ENCODE measurements around the gene TKTL1.
A peak's percentile ranks its signal among the peaks of the same experiment; 100 is the strongest.

The TKTL1 gene

GRCh38 chrX:154365052-154365600, 69.5 kb downstream of the TKTL1 start:
- Histone ChIP-seq H3K36me3 (ENCODE audit: control insufficient read depth, insufficient read depth, low read length) (peaks cover 91% of the 10 kb centered on the region), H3K9ac (ENCODE audit: low read length) (no peak overlapping the region), H3K9me3 (ENCODE audit: control insufficient read depth, insufficient read depth, low read depth, low read length) (peaks cover 16% of the 10 kb centered on the region; the same call in 1 of the 2 replicates), H3K27ac (ENCODE audit: low read depth, low read length) (no peak overlapping the region), H3K27me3 (ENCODE audit: control insufficient read depth, insufficient read depth, low read length) (no peaks in the 10 kb centered on the region), H3K4me3 (ENCODE audit: low read depth, low read length) (no peak overlapping the region), H3K4me1 (ENCODE audit: control insufficient read depth, insufficient read depth, low read length) (peaks cover 11% of the 10 kb centered on the region; the same call in 1 of the 2 replicates)

- H3K9ac ChIP-seq (ENCODE audit: low read length): peak overlapping the region; percentile 54
- H3K4me1 ChIP-seq (ENCODE audit: control insufficient read depth, insufficient read depth, low read length): peaks cover 11% of the 10 kb centered on the region; the same call in 1 of the 2 replicates
- H3K27ac ChIP-seq (ENCODE audit: low read depth, low read length): no peak overlapping the region
- H3K9me3 ChIP-seq (ENCODE audit: control insufficient read depth, insufficient read depth, low read depth, low read length): peaks cover 18% of the 10 kb centered on the region; the same call in 1 of the 2 replicates
- peaks cover 87% of the 10 kb centered on the region for H3K36me3 ChIP-seq (ENCODE audit: control insufficient read depth, insufficient read depth, low read length)
- no peak overlapping the region for H3K4me3 ChIP-seq (ENCODE audit: low read depth, low read length)
- H3K27me3 ChIP-seq (ENCODE audit: control insufficient read depth, insufficient read depth, low read length): no peaks in the 10 kb centered on the region
These were observed 70.5 kb downstream of the TKTL1 start for GRCh38 chrX:154365997-154366665.

GRCh38 chrX:154366666-154367055, 71.1 kb downstream of the TKTL1 start:
- Histone ChIP-seq H3K4me3 (ENCODE audit: low read depth, low read length) (no peak overlapping the region), H3K36me3 (ENCODE audit: control insufficient read depth, insufficient read depth, low read length) (peaks cover 81% of the 10 kb centered on the region), H3K27me3 (ENCODE audit: control insufficient read depth, insufficient read depth, low read length) (no peaks in the 10 kb centered on the region), H3K9ac (ENCODE audit: low read length) (peak overlapping the region; percentile 54), H3K4me1 (ENCODE audit: control insufficient read depth, insufficient read depth, low read length) (peaks cover 11% of the 10 kb centered on the region; the same call in 1 of the 2 replicates), H3K9me3 (ENCODE audit: control insufficient read depth, insufficient read depth, low read depth, low read length) (peaks cover 14% of the 10 kb centered on the region; the same call in 1 of the 2 replicates), H3K27ac (ENCODE audit: low read depth, low read length) (peak overlapping the region; percentile 9; the same call in 1 of the 2 replicates)

- peaks cover 71% of the 10 kb centered on the region for H3K36me3 ChIP-seq (ENCODE audit: control insufficient read depth, insufficient read depth, low read length)
- peaks cover 7% of the 10 kb centered on the region; the same call in 1 of the 2 replicates for H3K9me3 ChIP-seq (ENCODE audit: control insufficient read depth, insufficient read depth, low read depth, low read length)
- H3K4me3 ChIP-seq (ENCODE audit: low read depth, low read length): peak overlapping the region; percentile 94; the same call in 1 of the 2 replicates
- no peaks in the 10 kb centered on the region for H3K27me3 ChIP-seq (ENCODE audit: control insufficient read depth, insufficient read depth, low read length)
- H3K4me1 ChIP-seq (ENCODE audit: control insufficient read depth, insufficient read depth, low read length): peaks cover 19% of the 10 kb centered on the region; the same call in 1 of the 2 replicates
- H3K9ac ChIP-seq (ENCODE audit: low read length): peak overlapping the region; percentile 99
- peak overlapping the region; percentile 98; the same call in 1 of the 2 replicates for H3K27ac ChIP-seq (ENCODE audit: low read depth, low read length)
These were observed 72.1 kb downstream of the TKTL1 start for GRCh38 chrX:154367474-154368308.

- Histone ChIP-seq H3K9me3 (ENCODE audit: control insufficient read depth, insufficient read depth, low read depth, low read length) (peaks cover 7% of the 10 kb centered on the region; the same call in 1 of the 2 replicates), H3K36me3 (ENCODE audit: control insufficient read depth, insufficient read depth, low read length) (peaks cover 62% of the 10 kb centered on the region), H3K27me3 (ENCODE audit: control insufficient read depth, insufficient read depth, low read length) (no peaks in the 10 kb centered on the region), H3K4me1 (ENCODE audit: control insufficient read depth, insufficient read depth, low read length) (peaks cover 27% of the 10 kb centered on the region; the same call in 1 of the 2 replicates), H3K27ac (ENCODE audit: low read depth, low read length) (peak overlapping the region; percentile 98), H3K4me3 (ENCODE audit: low read depth, low read length) (peak overlapping the region; percentile 94), H3K9ac (ENCODE audit: low read length) (peak overlapping the region; percentile 99)
These were observed 73.2 kb downstream of the TKTL1 start for GRCh38 chrX:154368630-154369448.

- Histone ChIP-seq H3K9ac (ENCODE audit: low read length) (peak overlapping the region; percentile 99), H3K4me3 (ENCODE audit: low read depth, low read length) (peak overlapping the region; percentile 94), H3K27ac (ENCODE audit: low read depth, low read length) (peak overlapping the region; percentile 98), H3K27me3 (ENCODE audit: control insufficient read depth, insufficient read depth, low read length) (no peaks in the 10 kb centered on the region), H3K36me3 (ENCODE audit: control insufficient read depth, insufficient read depth, low read length) (peaks cover 54% of the 10 kb centered on the region), H3K4me1 (ENCODE audit: control insufficient read depth, insufficient read depth, low read length) (peaks cover 31% of the 10 kb centered on the region; the same call in 1 of the 2 replicates), H3K9me3 (ENCODE audit: control insufficient read depth, insufficient read depth, low read depth, low read length) (peaks cover 7% of the 10 kb centered on the region; the same call in 1 of the 2 replicates)
These were observed 74.1 kb downstream of the TKTL1 start for GRCh38 chrX:154369449-154370299.

- Histone ChIP-seq H3K4me3 (ENCODE audit: low read depth, low read length) (peak overlapping the region; percentile 94), H3K36me3 (ENCODE audit: control insufficient read depth, insufficient read depth, low read length) (peaks cover 46% of the 10 kb centered on the region), H3K4me1 (ENCODE audit: control insufficient read depth, insufficient read depth, low read length) (peaks cover 34% of the 10 kb centered on the region; the same call in 1 of the 2 replicates), H3K9me3 (ENCODE audit: control insufficient read depth, insufficient read depth, low read depth, low read length) (peaks cover 7% of the 10 kb centered on the region; the same call in 1 of the 2 replicates), H3K9ac (ENCODE audit: low read length) (peak overlapping the region; percentile 99), H3K27me3 (ENCODE audit: control insufficient read depth, insufficient read depth, low read length) (no peaks in the 10 kb centered on the region), H3K27ac (ENCODE audit: low read depth, low read length) (peak overlapping the region; percentile 98)
These were observed 74.9 kb downstream of the TKTL1 start for GRCh38 chrX:154370300-154371016.

- peak overlapping the region; percentile 94 for H3K4me3 ChIP-seq (ENCODE audit: low read depth, low read length)
- H3K9me3 ChIP-seq (ENCODE audit: control insufficient read depth, insufficient read depth, low read depth, low read length): peaks cover 3% of the 10 kb centered on the region; the same call in 1 of the 2 replicates
- H3K9ac ChIP-seq (ENCODE audit: low read length): peak overlapping the region; percentile 99
- peaks cover 34% of the 10 kb centered on the region; the same call in 1 of the 2 replicates for H3K4me1 ChIP-seq (ENCODE audit: control insufficient read depth, insufficient read depth, low read length)
- peak overlapping the region; percentile 98; the same call in 1 of the 2 replicates for H3K27ac ChIP-seq (ENCODE audit: low read depth, low read length)
- H3K27me3 ChIP-seq (ENCODE audit: control insufficient read depth, insufficient read depth, low read length): no peaks in the 10 kb centered on the region
- H3K36me3 ChIP-seq (ENCODE audit: control insufficient read depth, insufficient read depth, low read length): peaks cover 38% of the 10 kb centered on the region
These were observed 75.6 kb downstream of the TKTL1 start for GRCh38 chrX:154371017-154371788.
